Measurements from ENCODE around the gene CCDC80. TPM values are rescaled to one million over a fixed set of nuclear protein-coding genes. Genes with fewer than 3 reads are reported as not detected.

CCDC80 gene
- total RNA-seq, 4 donors from 2014 or later: 19.4 to 129 (median 31.1) TPM

GRCh38 chr3:112654979-112655378 lies 14.0 kb upstream of the CCDC80 start:
- no peak for DNase-seq (ENCODE audit: low spot score in 2 of 2)
- H3K4me1 ChIP-seq: peaks cover 0 to 23% (median 0%) of the 10 kb centered on the region in 4 donors
- no peaks in the 10 kb centered on the region for H3K36me3 ChIP-seq
- H3K4me3 ChIP-seq: no peak overlapping the region
- TF ChIP-seq CTCF (IDR thresholded peaks at IDR 0.05) (no peak), EP300 (IDR thresholded peaks at IDR 0.05) (no peak), POLR2A (IDR thresholded peaks at IDR 0.05) (no peak)
- WGBS, 2 donors: 97 to 98% methylated on average over 4 of the region's 4 CpGs
- H3K27me3 ChIP-seq: no peaks in the 10 kb centered on the region
- no peaks in the 10 kb centered on the region for H3K9me3 ChIP-seq
- H3K27ac ChIP-seq: peak overlapping the region in 1 of 4 donors; percentile 43

DNA sequence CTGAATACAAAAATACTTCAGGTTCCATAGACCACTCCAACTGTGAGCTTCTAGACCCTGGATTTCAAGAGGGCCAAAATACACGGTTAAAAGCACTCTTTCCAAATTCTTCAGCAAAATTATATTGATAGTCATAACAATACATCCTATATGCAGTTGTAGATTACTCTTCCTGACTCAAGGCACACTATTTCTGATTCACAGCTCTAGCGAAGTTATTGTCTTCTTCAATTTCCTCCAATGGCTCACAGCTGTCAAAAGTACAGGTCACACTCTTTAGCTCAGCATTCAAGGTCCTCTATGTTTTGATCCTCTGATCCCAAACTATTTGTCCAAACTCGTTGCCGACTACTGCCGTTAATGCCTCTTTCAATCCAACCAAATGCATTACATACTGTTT lies 13.5 kb upstream of the CCDC80 start:
- Histone ChIP-seq H3K27ac (peak overlapping the region in 1 of 4 donors; percentile 43), H3K4me3 (no peak overlapping the region), H3K4me1 (peaks cover 0 to 23% (median 0%) of the 10 kb centered on the region in 4 donors), H3K27me3 (no peaks in the 10 kb centered on the region), H3K36me3 (no peaks in the 10 kb centered on the region), H3K9me3 (no peaks in the 10 kb centered on the region)
- 88% methylated on average over 5 of the region's 5 CpGs for WGBS, 2 donors
- no peak for DNase-seq (ENCODE audit: low spot score in 2 of 2)
- TF ChIP-seq EP300 (IDR thresholded peaks at IDR 0.05) (no peak), POLR2A (IDR thresholded peaks at IDR 0.05) (no peak), CTCF (IDR thresholded peaks at IDR 0.05) (no peak)

DNA sequence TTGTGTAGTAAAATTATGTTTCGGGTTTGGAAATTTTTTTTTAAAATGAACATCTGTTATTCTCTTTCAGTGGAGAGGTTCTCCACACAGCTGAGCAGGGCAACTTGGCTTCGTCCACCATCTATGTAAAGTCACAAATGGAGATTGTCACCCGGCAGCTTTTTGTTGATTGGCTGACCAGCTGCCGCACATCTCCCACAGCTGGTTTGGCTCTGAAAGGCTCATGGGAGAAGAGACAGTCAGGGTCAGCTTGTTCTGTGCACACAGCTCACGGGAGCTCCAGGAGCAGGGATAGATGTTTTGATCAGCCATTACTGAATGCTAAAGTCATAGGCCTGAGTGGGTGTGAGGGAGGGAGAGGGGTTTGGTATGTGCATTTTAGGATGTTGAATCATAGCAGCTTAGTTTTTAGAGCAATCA lies 12.9 kb upstream of the CCDC80 start:
- no peaks in the 10 kb centered on the region for H3K36me3 ChIP-seq
- H3K4me1 ChIP-seq: peaks cover 0 to 23% (median 0%) of the 10 kb centered on the region in 4 donors
- no peak for DNase-seq (ENCODE audit: low spot score in 2 of 2)
- 38 to 73% methylated on average over 5 of the region's 5 CpGs for WGBS, 2 donors
- no peaks in the 10 kb centered on the region for H3K9me3 ChIP-seq
- no peaks in the 10 kb centered on the region for H3K27me3 ChIP-seq
- peak overlapping the region in 2 of 4 donors; percentile 43 to 45 for H3K27ac ChIP-seq
- H3K4me3 ChIP-seq: no peak overlapping the region
- TF ChIP-seq CTCF (IDR thresholded peaks at IDR 0.05) (no peak), EP300 (IDR thresholded peaks at IDR 0.05) (no peak), POLR2A (IDR thresholded peaks at IDR 0.05) (no peak)

GRCh38 chr3:112653209-112653871 lies 12.4 kb upstream of the CCDC80 start:
- H3K4me3 ChIP-seq: no peak overlapping the region
- peaks cover 0 to 23% (median 0%) of the 10 kb centered on the region in 4 donors for H3K4me1 ChIP-seq
- H3K9me3 ChIP-seq: no peaks in the 10 kb centered on the region
- H3K36me3 ChIP-seq: no peaks in the 10 kb centered on the region
- no peak for TF ChIP-seq POLR2A (IDR thresholded peaks at IDR 0.05)
- no peak for TF ChIP-seq CTCF (IDR thresholded peaks at IDR 0.05)
- peak in 1 of 2 donors; percentile 35 for TF ChIP-seq EP300 (IDR thresholded peaks at IDR 0.05)
- 49 to 51% methylated on average over 5 of the region's 5 CpGs for WGBS, 2 donors
- peak in 1 of 2 donors; percentile 54 for DNase-seq (ENCODE audit: low spot score in 2 of 2)
- H3K27me3 ChIP-seq: no peaks in the 10 kb centered on the region
- H3K27ac ChIP-seq: peak overlapping the region in 2 of 4 donors; percentile 43 to 45

GRCh38 chr3:112651516-112651915 lies 10.6 kb upstream of the CCDC80 start:
- no peak for DNase-seq (ENCODE audit: low spot score in 2 of 2)
- 86% methylated on average over 2 of the region's 2 CpGs for WGBS, 2 donors
- no peaks in the 10 kb centered on the region for H3K9me3 ChIP-seq
- H3K27me3 ChIP-seq: no peaks in the 10 kb centered on the region
- TF ChIP-seq EP300 (IDR thresholded peaks at IDR 0.05) (no peak), POLR2A (IDR thresholded peaks at IDR 0.05) (no peak), CTCF (IDR thresholded peaks at IDR 0.05) (no peak)
- H3K27ac ChIP-seq: peak overlapping the region in 1 of 4 donors; percentile 15
- no peak overlapping the region for H3K4me3 ChIP-seq
- peaks cover 0 to 23% (median 0%) of the 10 kb centered on the region in 4 donors for H3K4me1 ChIP-seq
- no peaks in the 10 kb centered on the region for H3K36me3 ChIP-seq
